Right atrium auricular region (tissue), 2 donors: ENCODE results near the gene RXFP1. TPM values are rescaled to one million over a fixed set of nuclear protein-coding genes. Genes with fewer than 3 reads are reported as not detected.

Source experiments
- DNase-seq: peaks from one replicate; pipeline ENCODE4 v3.0.0-alpha.2; 2019; ENCODE audit warnings: low spot score
- H3K27ac ChIP-seq, 2 donors: fragments of 200-600 bp; sonication (generic); 1 replicate in 1 of 2; 2 replicates in 1 of 2; pipeline ENCODE4 v1.5.1; 2016 to 2019
- H3K27me3 ChIP-seq, 2 donors: fragments of 200-600 bp; sonication (generic); one replicate each; pipeline versions ENCODE4 v1.5.1 to v1.6.0; 2017 to 2019
- H3K36me3 ChIP-seq: fragments of 200-600 bp; sonication (generic); one replicate; pipeline ENCODE4 v1.5.1; 2016
- H3K4me1 ChIP-seq, 2 donors: fragments of 200-600 bp; sonication (generic); one replicate each; pipeline versions ENCODE4 v1.5.1 to v1.6.0; 2017 to 2019
- H3K4me3 ChIP-seq, 2 donors: fragments of 200-600 bp; sonication (generic); 1 replicate in 1 of 2; 2 replicates in 1 of 2; pipeline ENCODE4 v1.5.1; 2017 to 2019; ENCODE audit warnings: mild to moderate bottlenecking in 1 of 2, moderate library complexity in 1 of 2
- H3K9me3 ChIP-seq, 2 donors: fragments of 200-600 bp; sonication (generic); one replicate each; pipeline ENCODE4 v1.5.1; 2019
- CTCF ChIP-seq, 2 donors: fragments of 200-600 bp; sonication (generic); IDR thresholded peaks; one replicate each; pipeline ENCODE4 v1.5.1; 2019; ENCODE audit warnings: antibody characterized with exemption in 2 of 2
- total RNA-seq, 2 donors: library from RNA; depleted of rRNA; stranded (reverse); fragments of >200 nt; gene quantifications; one replicate each; pipeline ENCODE4 v1.1.0, GENCODE V29; 2016

Gene RXFP1
- total RNA-seq, 2 donors from 2014 or later: not detected

DNA sequence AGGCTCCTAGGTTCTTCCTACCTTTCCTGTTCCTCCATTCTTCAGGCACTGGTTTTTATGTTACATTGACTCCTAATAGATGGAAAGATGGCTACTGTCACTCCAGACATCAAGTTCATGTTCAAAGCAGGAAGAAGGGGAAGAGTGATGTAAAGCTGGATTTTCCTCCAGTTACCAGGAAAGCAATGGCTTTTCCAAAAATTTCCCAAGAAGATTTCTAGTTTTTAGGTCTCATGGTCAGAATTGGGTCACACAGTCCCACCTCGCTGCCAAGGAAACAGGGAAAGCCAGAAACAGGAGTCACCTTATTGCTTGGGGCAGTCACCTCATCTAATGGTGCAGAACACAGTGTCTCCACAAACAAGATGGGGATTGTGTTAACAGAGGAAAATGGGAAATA, 21.5 kb downstream of the RXFP1 start:
- Histone ChIP-seq H3K4me3 (no peak overlapping the region), H3K27ac (no peak overlapping the region), H3K9me3 (no peaks in the 10 kb centered on the region), H3K4me1 (no peaks in the 10 kb centered on the region), H3K36me3 (no peaks in the 10 kb centered on the region), H3K27me3 (no peaks in the 10 kb centered on the region)
- TF ChIP-seq CTCF (IDR thresholded peaks at IDR 0.05): no peak
- DNase-seq: no peak

- Histone ChIP-seq H3K27ac (no peak overlapping the region), H3K27me3 (no peaks in the 10 kb centered on the region), H3K9me3 (no peaks in the 10 kb centered on the region), H3K4me3 (no peak overlapping the region), H3K36me3 (no peaks in the 10 kb centered on the region), H3K4me1 (no peaks in the 10 kb centered on the region)
- TF ChIP-seq CTCF (IDR thresholded peaks at IDR 0.05): no peak
- DNase-seq: no peak
These were observed 22.5 kb downstream of the RXFP1 start for GRCh38 chr4:158544141-158544540.

DNA sequence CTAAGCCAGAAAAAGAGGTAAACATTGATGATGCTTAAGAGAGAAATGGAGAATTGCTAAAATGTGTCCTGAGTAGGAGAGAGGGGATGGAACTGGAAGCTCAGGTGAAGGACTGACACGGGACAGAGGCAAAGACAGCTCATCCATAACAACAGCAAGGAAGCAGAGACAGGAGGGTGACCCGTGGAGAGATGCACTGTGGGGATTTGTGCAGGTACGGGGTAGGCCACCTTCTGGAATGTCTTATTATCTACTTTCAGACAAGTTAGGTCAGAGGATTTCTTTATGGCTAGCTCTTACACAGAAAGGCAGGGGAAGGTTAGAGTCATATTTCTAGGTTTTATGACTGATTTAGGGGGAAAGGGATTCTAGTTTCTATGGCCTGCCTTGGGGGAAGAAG, 31.7 kb downstream of the RXFP1 start:
- Histone ChIP-seq H3K27ac (no peak overlapping the region), H3K4me3 (no peak overlapping the region), H3K27me3 (no peaks in the 10 kb centered on the region), H3K4me1 (no peaks in the 10 kb centered on the region), H3K9me3 (no peaks in the 10 kb centered on the region), H3K36me3 (no peaks in the 10 kb centered on the region)
- no peak for TF ChIP-seq CTCF (IDR thresholded peaks at IDR 0.05)
- no peak for DNase-seq

GRCh38 chr4:158560284-158560683, 38.6 kb downstream of the RXFP1 start:
- Histone ChIP-seq H3K4me1 (no peaks in the 10 kb centered on the region), H3K36me3 (no peaks in the 10 kb centered on the region), H3K4me3 (no peak overlapping the region), H3K9me3 (no peaks in the 10 kb centered on the region), H3K27ac (no peak overlapping the region), H3K27me3 (no peaks in the 10 kb centered on the region)
- no peak for DNase-seq
- no peak for TF ChIP-seq CTCF (IDR thresholded peaks at IDR 0.05)

DNA sequence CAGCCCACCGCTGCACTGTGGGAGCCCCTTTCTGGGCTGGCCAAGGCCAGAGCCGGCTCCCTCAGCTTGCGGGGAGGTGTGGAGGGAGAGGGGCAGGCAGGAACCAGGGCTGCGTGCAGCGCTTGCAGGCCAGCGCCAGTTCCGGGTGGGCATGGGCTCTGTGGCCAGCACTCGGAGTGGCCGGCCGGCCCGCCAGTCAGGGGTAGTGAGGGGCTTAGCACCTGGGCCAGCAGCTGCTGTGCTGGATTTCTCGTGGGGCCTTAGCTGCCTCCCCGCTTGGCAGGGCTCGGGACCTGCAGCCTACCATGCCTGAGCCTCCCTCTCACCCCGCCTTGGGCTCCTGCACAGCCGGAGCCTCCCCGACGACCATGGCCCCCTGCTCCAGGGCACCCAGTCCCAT, 45.2 kb downstream of the RXFP1 start:
- DNase-seq: no peak
- no peak overlapping the region for H3K4me3 ChIP-seq
- H3K27me3 ChIP-seq: no peaks in the 10 kb centered on the region
- no peak overlapping the region for H3K27ac ChIP-seq
- H3K9me3 ChIP-seq: no peaks in the 10 kb centered on the region
- no peaks in the 10 kb centered on the region for H3K4me1 ChIP-seq
- H3K36me3 ChIP-seq: no peaks in the 10 kb centered on the region
- no peak for TF ChIP-seq CTCF (IDR thresholded peaks at IDR 0.05)

DNA sequence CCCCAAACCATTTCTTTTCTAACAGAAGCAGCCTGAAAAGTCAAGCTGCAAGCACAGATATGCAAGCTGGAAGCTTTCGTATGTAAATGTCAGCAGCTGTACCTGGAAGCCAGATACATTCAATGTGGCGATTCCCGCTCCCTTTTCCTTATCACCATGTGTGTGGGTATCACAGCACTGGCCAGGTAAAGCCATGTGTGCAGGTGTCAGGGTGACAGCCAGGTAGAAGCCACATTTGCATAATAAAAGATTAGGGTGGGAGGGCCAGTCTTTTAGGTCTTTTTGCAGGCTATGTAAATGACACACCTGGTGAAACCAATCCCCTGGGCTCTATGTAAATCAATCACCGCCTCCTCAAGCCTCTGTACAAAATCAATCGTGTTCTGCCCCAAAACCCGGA, 50.1 kb downstream of the RXFP1 start:
- Histone ChIP-seq H3K4me1 (no peaks in the 10 kb centered on the region), H3K36me3 (no peaks in the 10 kb centered on the region), H3K4me3 (no peak overlapping the region), H3K27me3 (no peaks in the 10 kb centered on the region), H3K27ac (no peak overlapping the region), H3K9me3 (no peaks in the 10 kb centered on the region)
- no peak for DNase-seq
- no peak for TF ChIP-seq CTCF (IDR thresholded peaks at IDR 0.05)
